KOPT-K1 (cell line): ENCODE results near the gene FAM3B.
"Not testable (repeated sequence)": the region's sequence is repeated elsewhere in the genome, so short reads cannot be mapped to it uniquely, and the experiment has no call there.

Experiments used
- H3K27ac ChIP-seq: fragments of 200-600 bp; sonication (generic); 2 replicates; pipeline ENCODE4 v1.5.1; 2016; ENCODE audit warnings: antibody characterized with exemption, mild to moderate bottlenecking, low read depth, low read length; ENCODE audit not compliant: poor library complexity, severe bottlenecking
- H3K36me3 ChIP-seq: fragments of 200-600 bp; sonication (generic); 2 replicates; pipeline ENCODE4 v1.5.1; 2017; ENCODE audit warnings: antibody characterized with exemption, mild to moderate bottlenecking, low read length, moderate library complexity; ENCODE audit not compliant: insufficient read depth
- H3K9me3 ChIP-seq: fragments of 200-600 bp; sonication (generic); 2 replicates; pipeline ENCODE4 v1.5.1; 2017; ENCODE audit warnings: antibody characterized with exemption, low read length, mild to moderate bottlenecking; ENCODE audit not compliant: insufficient read depth, poor library complexity, severe bottlenecking

The FAM3B gene

GRCh38 chr21:41358193-41359166 lies 41.9 kb downstream of the FAM3B start:
- H3K9me3 ChIP-seq: no peaks in the 10 kb centered on the region
- no peaks in the 10 kb centered on the region for H3K36me3 ChIP-seq
- no peak overlapping the region for H3K27ac ChIP-seq

GRCh38 chr21:41359286-41359685 lies 42.7 kb downstream of the FAM3B start:
- no peak overlapping the region for H3K27ac ChIP-seq
- H3K9me3 ChIP-seq: no peaks in the 10 kb centered on the region
- no peaks in the 10 kb centered on the region for H3K36me3 ChIP-seq

DNA sequence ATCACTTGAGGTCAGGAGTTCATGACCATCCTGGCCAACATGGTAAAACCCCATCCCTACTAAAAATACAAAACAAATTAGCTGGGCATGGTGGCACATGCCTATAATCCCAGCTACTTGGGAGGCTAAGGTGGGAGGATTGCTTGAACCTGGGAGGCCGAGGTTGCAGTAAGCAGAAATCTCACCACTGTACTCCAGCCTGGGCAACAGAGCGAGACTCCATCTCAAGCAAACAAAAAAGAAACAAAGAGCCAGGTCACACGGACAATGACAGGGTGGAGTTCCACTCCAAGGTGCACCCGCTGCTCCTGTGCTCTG lies 43.1 kb downstream of the FAM3B start:
- not testable (repeated sequence) for H3K36me3 ChIP-seq

DNA sequence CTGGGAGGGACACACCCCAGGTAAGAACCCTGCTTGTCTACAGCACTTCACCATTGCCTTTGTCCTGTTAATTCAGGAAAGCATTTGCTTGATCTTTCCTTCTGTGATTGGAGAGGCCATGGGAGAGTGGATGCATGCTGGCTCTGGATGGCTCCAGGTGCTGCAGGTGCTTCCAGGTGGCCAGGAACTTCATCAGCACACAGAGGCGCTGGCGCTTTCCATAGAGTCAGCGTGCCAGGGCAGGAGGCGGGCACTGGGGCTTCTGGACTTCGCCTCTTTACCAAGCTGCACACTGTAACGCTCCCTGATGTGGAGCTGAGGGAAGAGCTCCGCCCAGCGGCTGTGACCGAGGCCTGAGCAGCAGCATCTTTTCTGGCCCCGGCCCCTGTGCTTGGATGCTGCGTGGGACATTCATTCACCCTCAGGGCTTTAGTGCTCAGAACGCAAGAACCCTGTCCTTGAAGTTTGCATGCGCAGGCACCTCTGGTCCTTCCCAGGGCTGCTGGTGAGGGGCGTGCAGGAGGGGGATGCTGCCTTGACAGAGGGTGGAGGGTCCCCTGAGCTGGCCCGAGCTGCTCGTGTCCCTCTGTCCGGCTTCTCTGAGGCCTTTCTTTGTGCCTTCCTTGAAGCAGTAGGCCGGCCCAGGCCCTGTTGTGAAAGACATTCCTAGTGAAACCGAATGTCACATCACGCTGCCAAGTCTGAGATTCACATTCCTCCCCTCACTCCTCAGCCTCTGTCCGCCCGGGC lies 43.6 kb downstream of the FAM3B start:
- Histone ChIP-seq H3K27ac (no peak overlapping the region), H3K36me3 (no peaks in the 10 kb centered on the region), H3K9me3 (no peaks in the 10 kb centered on the region)

More for the DNA sequence above, 43.1 kb downstream of the FAM3B start:
- not testable (repeated sequence) for H3K27ac ChIP-seq, H3K9me3 ChIP-seq

GRCh38 chr21:41361053-41361785 lies 44.6 kb downstream of the FAM3B start:
- Histone ChIP-seq H3K27ac (peak overlapping the region; percentile 82), H3K36me3 (no peaks in the 10 kb centered on the region), H3K9me3 (no peaks in the 10 kb centered on the region)

GRCh38 chr21:41361786-41362604 lies 45.4 kb downstream of the FAM3B start, which contains the start of gene MX2:
TSS of gene MX2 (plus strand) at chr21:41362027. CDS start at chr21:41376907, 14,880 bp downstream.
- H3K9me3 ChIP-seq: no peaks in the 10 kb centered on the region
- H3K36me3 ChIP-seq: no peaks in the 10 kb centered on the region
- H3K27ac ChIP-seq: peak within 1 kb of the TSS; percentile 82

DNA sequence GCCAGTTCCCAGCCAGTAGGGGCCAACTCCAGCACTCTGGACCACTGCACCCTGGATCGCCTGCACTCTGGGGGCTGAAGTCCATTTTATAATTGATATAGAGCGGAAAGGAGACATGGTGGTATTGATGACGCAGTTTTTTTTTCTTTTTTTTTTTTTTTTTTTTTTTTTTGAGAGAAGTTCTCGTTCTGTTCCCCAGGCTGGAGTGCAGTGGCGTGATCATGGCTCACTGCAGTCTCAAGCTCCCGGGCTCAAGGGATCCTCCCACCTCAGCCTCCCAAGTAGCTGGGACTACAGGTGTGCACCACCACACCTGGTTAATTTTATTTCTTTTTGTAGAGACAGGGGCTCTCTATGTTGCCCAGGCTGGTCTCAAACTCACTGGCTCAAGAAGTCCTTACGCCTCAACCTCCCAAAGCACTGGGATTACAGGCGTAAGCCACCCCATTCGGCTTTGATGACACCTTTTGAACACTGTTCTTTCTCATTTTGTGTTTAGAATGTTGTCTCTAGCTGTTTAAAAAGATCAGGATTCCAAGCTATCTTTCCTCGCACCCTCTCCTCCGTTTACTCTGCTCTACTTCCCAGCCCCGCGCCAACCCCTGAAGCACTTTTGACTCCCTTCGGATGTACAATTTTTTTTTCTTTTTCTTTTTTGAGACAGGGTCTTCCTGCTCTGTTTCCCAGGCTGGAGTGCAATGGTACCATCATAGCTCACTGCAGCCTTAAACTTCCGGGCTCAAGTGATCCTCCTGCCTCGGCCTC lies 46.2 kb downstream of the FAM3B start:
- Histone ChIP-seq H3K9me3 (no peaks in the 10 kb centered on the region), H3K36me3 (no peaks in the 10 kb centered on the region), H3K27ac (peak overlapping the region; percentile 82)

DNA sequence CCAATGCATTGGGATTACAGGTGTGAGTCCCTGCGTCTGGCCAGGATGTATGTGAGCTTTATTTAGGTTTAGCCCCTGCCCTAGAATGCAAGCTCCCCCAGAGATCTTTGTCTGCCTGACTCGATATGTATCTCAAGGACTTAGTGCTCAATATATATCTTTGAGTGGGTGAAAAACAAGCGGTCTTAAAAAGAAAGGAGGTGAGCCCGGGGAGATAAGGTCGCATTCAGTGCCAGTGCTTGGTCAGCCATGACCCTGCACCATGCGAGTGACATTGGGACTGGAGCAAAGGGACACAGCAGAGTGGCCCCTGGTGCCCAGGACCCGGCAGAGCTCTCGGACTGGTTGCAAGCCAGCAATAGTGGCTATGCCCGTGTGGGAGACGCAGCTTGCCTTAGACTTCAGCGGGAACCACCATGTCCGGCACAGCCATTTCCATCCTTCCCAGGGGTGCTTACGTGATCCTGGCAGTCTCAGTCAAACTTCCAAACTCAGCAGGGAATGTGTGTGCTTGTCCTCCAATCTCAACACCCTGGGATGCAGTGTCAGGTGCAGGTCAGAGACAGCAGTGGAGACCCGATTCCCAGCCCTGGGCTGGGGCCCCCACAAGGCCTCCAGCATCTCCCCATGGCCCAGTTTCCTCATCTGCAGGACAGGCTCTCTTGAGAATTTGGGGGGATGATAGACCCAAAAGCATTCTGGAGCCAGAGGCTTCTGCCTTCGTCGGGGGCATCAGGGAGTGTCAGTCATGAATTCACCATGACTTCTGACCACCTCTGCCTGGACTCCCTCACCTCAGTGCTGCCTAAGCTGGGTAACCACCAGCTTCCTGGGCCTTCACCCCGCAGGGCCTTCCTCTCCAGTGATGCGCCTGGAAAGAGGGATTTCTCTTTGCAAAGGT lies 47.0 kb downstream of the FAM3B start:
- peak overlapping the region; percentile 82 for H3K27ac ChIP-seq
- H3K9me3 ChIP-seq: no peaks in the 10 kb centered on the region
- no peaks in the 10 kb centered on the region for H3K36me3 ChIP-seq

DNA sequence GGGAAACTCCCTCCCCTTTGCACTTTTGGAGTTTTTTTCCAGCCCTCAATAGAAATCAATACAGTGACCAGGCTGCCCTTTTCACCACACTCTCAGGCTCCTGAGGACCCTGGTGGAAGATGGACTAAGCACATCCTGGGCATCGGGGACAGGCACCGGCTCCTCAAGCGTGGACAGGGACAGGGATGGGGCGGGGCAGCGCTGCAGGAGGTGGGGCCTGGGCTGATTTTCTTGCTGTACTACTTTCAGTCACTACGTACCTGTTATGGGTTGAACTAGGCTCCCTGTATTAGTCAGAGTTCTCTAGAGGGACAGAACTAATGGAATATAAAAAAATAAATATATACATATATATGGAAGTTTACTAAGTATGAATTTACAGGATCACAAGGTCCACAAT lies 47.7 kb downstream of the FAM3B start:
- no peaks in the 10 kb centered on the region for H3K9me3 ChIP-seq
- H3K27ac ChIP-seq: no peak overlapping the region
- H3K36me3 ChIP-seq: no peaks in the 10 kb centered on the region

- no peaks in the 10 kb centered on the region for H3K9me3 ChIP-seq
- no peaks in the 10 kb centered on the region for H3K36me3 ChIP-seq
- no peak overlapping the region for H3K27ac ChIP-seq
Observed at GRCh38 chr21:41365377-41366107, 48.9 kb downstream of the FAM3B start.

DNA sequence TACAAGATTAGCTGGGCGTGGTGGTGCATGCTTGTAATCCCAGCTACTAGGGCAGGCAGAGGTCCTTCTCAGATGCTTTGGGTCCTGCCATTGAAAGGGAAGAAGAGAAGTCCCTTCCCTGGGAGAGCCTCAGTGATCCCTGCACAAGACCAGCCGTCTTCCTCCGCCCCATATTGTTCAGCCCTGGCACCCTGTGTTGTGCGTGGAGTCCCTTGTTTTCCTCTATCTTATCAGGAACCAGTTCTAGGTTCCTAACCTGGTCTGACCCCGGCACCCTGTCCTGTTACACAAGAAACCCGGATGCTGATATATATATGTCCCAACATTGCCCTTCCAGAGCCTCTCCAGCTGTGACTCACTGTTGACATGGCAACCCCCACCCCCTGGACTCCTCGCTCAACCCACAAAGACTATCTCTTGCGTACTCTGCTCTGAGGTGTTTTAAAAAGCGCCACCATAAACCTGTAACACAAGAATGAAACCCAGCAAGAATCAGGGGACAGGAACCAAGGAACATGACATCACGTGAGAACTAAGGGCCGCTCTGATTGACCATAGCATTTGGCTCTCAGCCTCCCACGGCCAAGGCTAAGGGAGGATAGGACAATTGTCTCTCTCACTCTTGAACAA lies 50.0 kb downstream of the FAM3B start:
- no peaks in the 10 kb centered on the region for H3K36me3 ChIP-seq
- no peaks in the 10 kb centered on the region for H3K9me3 ChIP-seq
- H3K27ac ChIP-seq: no peak overlapping the region

- Histone ChIP-seq H3K36me3 (no peaks in the 10 kb centered on the region), H3K27ac (no peak overlapping the region), H3K9me3 (no peaks in the 10 kb centered on the region)
Observed at GRCh38 chr21:41367301-41367944, 50.8 kb downstream of the FAM3B start.
